Measurements from ENCODE around the gene COL7A1.

GRCh38 chr3:48591886-48592518, 3.1 kb downstream of the COL7A1 start:
- TF ChIP-seq POLR2AphosphoS5 (IDR thresholded peaks at IDR 0.05; ENCODE audit: low read depth, low read length) (no peak), CTCF (IDR thresholded peaks at IDR 0.05) (no peak), SIN3A (IDR thresholded peaks at IDR 0.05; ENCODE audit: borderline replicate concordance, insufficient read depth, low read depth, low read length) (no peak)
